IPS-NIHi7 (cell line): ENCODE data around the gene TMCC2.
A peak's percentile ranks its signal among the peaks of the same experiment; 100 is the strongest.

Experiments
- DNase-seq: peaks from one replicate; pipeline ENCODE4 v3.0.0; 2012; ENCODE audit warnings: mixed read lengths; ENCODE audit errors: extremely low spot score

TMCC2 gene

GRCh38 chr1:205239078-205239477, 11.3 kb downstream of the TMCC2 start:
- DNase-seq, result no peak

- no peak for DNase-seq
Observed at GRCh38 chr1:205240118-205240517, 12.4 kb downstream of the TMCC2 start.

- DNase-seq, result no peak
Observed at GRCh38 chr1:205240569-205240968, 12.8 kb downstream of the TMCC2 start.

- no peak for DNase-seq
Observed at GRCh38 chr1:205241366-205242030, 13.8 kb downstream of the TMCC2 start.

GRCh38 chr1:205243350-205244191, 15.8 kb downstream of the TMCC2 start:
- DNase-seq, result no peak

- DNase-seq, result no peak
Observed at GRCh38 chr1:205244384-205244783, 16.6 kb downstream of the TMCC2 start.

- DNase-seq, result no peak
Observed at GRCh38 chr1:205245096-205245495, 17.4 kb downstream of the TMCC2 start.

- DNase-seq, result no peak
Observed at GRCh38 chr1:205246351-205247119, 18.8 kb downstream of the TMCC2 start.

GRCh38 chr1:205247130-205247921, 19.6 kb downstream of the TMCC2 start:
- DNase-seq, result no peak

GRCh38 chr1:205248793-205249601, 21.3 kb downstream of the TMCC2 start:
- DNase-seq, result no peak

GRCh38 chr1:205249651-205250050, 21.9 kb downstream of the TMCC2 start:
- DNase-seq, result no peak

GRCh38 chr1:205250699-205251098, 23.0 kb downstream of the TMCC2 start:
- DNase-seq, result no peak

- no peak for DNase-seq
Observed at GRCh38 chr1:205251576-205251975, 23.8 kb downstream of the TMCC2 start.

GRCh38 chr1:205255941-205256780, 28.4 kb downstream of the TMCC2 start:
- peak; percentile 89 for DNase-seq

GRCh38 chr1:205256951-205257625, 29.3 kb downstream of the TMCC2 start:
- no peak for DNase-seq

- DNase-seq, result no peak
Observed at GRCh38 chr1:205257735-205258134, 30.0 kb downstream of the TMCC2 start.

GRCh38 chr1:205258261-205258691, 30.5 kb downstream of the TMCC2 start:
- no peak for DNase-seq

- DNase-seq, result peak; percentile 48
Observed at GRCh38 chr1:205258719-205259118, 31.0 kb downstream of the TMCC2 start.

GRCh38 chr1:205259324-205259832, 31.6 kb downstream of the TMCC2 start:
- no peak for DNase-seq
